Measurements from ENCODE around the gene DDTL.
"Not testable (repeated sequence)": the region's sequence is repeated elsewhere in the genome, so short reads cannot be mapped to it uniquely, and the experiment has no call there.

Gene DDTL

GRCh38 chr22:23980567-23980966, 13.9 kb downstream of the DDTL start:
- H3K27ac Mint-ChIP-seq; DNase-seq; H3K4me1 Mint-ChIP-seq (ENCODE audit: low read depth); H3K36me3 Mint-ChIP-seq (ENCODE audit: low read depth); H3K9me3 Mint-ChIP-seq; H3K27me3 Mint-ChIP-seq; H3K4me3 Mint-ChIP-seq: not testable (repeated sequence)

DNA sequence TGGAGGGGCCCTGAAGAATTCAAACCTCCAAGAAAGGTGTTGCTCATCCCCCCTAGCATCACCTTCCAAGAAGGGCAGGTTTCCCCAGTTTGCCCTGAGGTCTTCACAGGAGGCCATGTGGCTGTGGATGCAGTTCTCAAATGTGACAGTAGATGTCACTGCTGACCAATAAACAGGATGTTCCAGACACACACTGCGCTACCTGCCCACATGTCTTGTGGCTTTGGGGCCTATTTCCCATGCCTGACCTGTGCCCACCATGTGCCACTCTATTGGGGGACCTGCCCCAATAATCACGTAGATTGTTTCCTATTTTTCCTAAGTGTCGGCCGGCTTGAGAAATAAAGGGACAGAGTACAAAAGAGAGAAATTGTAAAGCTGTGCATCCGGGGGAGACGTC, 17.7 kb downstream of the DDTL start:
- DNase-seq = peak; percentile 47
- H3K4me3 Mint-ChIP-seq = no peak overlapping the region

GRCh38 chr22:23986089-23986488, 19.4 kb downstream of the DDTL start:
- not testable (repeated sequence) for H3K27ac Mint-ChIP-seq; H3K4me1 Mint-ChIP-seq (ENCODE audit: low read depth); H3K36me3 Mint-ChIP-seq (ENCODE audit: low read depth); H3K9me3 Mint-ChIP-seq; H3K27me3 Mint-ChIP-seq; DNase-seq; H3K4me3 Mint-ChIP-seq

More for the DNA sequence above, 17.7 kb downstream of the DDTL start:
- H3K36me3 Mint-ChIP-seq (ENCODE audit: low read depth) = no peaks in the 10 kb centered on the region
- H3K27ac Mint-ChIP-seq = no peak overlapping the region
- no peaks in the 10 kb centered on the region for H3K27me3 Mint-ChIP-seq
- H3K9me3 Mint-ChIP-seq = no peaks in the 10 kb centered on the region
- H3K4me1 Mint-ChIP-seq (ENCODE audit: low read depth) = peaks cover 4% of the 10 kb centered on the region

DNA sequence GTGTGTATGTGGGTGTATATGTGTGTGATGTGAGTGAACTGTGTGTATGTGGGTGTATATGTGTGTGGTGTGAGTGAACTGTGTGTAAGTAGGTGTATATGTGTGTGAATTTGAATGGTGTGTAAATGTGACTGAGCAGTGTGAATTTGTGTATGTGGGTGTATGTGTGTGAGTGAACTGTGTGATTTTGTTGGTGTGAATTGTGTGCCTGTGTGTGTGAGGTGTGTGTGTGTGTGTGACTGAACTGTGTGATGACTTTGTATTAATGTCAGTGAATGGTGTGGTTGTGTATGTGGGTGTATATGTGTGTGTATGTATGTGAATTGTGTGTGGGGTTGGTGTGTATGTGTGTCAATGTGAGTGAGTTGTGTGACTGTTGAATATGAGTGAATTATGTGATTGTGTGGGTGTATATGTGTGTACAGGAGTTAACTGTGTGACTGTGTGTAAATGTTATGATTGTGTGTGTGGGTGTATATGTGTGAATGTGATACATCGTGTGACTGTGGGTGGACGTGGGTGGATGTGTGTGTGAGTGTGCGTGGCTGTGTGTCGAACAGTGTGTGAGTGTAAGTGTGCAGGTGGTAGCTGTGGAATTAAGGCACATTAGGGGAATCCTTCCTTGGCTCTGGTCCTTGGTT, 20.0 kb downstream of the DDTL start:
- H3K4me3 Mint-ChIP-seq; H3K27ac Mint-ChIP-seq; H3K9me3 Mint-ChIP-seq; DNase-seq; H3K36me3 Mint-ChIP-seq (ENCODE audit: low read depth); H3K27me3 Mint-ChIP-seq; H3K4me1 Mint-ChIP-seq (ENCODE audit: low read depth): not testable (repeated sequence)

DNA sequence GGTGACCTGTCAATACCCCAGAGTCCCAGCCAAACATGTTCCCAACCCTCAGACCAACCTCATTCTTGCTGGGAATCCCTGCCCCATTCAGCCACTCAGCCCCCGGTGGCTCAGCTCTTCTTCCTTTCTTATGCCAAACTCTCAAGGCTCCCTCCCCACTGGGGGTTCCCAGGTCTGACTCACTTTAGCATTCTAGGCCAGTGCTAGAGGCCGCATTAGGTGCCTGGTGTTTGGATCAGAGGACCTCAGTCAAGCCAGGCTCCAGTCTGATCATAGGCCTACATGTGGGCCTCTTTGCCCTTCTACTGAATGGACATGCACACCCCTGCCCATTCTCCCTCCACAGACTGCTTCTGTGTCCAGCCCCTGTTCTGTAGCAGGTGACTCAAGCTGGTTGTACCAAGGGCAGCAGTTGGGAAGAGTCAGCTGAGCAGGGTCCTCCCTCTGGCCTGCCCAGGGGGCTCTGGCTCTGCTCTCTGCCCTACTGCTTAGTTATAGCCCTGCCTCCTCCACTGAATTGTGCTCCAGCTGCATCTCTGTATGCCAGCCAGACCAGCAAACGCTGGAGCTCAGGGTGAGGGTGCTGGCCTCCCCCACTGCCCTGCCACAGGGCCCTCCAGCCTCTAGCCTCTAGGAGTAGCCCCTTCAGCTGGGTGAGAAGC, 23.0 kb downstream of the DDTL start:
- H3K36me3 Mint-ChIP-seq (ENCODE audit: low read depth); H3K27ac Mint-ChIP-seq; H3K9me3 Mint-ChIP-seq; DNase-seq; H3K4me3 Mint-ChIP-seq; H3K4me1 Mint-ChIP-seq (ENCODE audit: low read depth); H3K27me3 Mint-ChIP-seq: not testable (repeated sequence)

DNA sequence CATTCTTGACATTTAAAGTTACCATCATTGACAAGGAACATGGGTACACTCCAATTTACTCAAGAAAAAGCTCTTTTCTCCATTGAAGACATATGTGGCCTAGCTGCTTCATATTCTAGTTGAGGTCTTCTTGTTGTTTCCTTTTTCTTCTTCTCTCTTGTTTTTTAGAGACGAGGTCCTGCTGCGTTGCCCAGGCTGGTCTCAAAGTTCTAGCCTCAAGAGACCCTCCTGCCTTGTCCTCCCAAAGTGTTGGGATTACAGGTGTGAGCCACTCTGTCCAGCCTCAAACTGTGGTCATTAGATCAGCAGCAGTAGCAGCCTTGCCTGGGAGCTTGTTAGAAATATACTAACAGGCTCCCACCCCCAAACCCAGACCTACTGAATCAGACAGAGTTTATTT, 26.4 kb downstream of the DDTL start:
- not testable (repeated sequence) for H3K4me1 Mint-ChIP-seq (ENCODE audit: low read depth); H3K36me3 Mint-ChIP-seq (ENCODE audit: low read depth); H3K9me3 Mint-ChIP-seq; DNase-seq; H3K27ac Mint-ChIP-seq; H3K27me3 Mint-ChIP-seq; H3K4me3 Mint-ChIP-seq

DNA sequence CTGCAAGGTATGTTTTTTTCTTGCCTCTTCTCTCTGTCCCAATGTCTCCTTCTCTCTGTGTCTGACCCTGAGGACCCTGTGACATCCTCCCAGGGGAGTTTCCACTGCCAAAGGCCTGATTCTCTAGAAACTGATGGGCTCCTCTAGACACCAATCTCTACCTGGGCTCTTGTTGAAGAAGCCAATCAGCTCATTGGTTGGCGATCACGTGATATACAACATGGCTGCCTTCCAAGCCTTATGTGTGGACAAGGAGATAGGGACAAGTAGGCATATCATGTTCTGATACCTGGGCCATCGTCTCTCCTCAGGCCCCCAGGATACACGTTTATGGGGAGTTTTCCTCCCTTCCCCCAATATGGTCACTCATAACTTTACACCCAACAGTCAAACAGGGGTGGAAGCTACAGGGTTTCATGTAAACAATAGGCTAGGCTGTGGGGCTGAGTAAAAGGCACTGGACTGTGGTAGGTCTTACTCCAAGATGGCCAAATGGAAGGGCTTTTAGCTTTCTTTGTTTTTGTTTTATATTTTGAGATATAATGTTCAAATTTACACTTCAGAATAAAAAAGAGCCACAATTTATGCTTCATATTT, 27.0 kb downstream of the DDTL start:
- DNase-seq; H3K4me1 Mint-ChIP-seq (ENCODE audit: low read depth); H3K27me3 Mint-ChIP-seq; H3K4me3 Mint-ChIP-seq; H3K36me3 Mint-ChIP-seq (ENCODE audit: low read depth); H3K9me3 Mint-ChIP-seq; H3K27ac Mint-ChIP-seq: not testable (repeated sequence)

- no peaks in the 10 kb centered on the region for H3K9me3 Mint-ChIP-seq
- no peaks in the 10 kb centered on the region for H3K4me1 Mint-ChIP-seq (ENCODE audit: low read depth)
- H3K27ac Mint-ChIP-seq = no peak overlapping the region
- DNase-seq = no peak
- H3K27me3 Mint-ChIP-seq = no peaks in the 10 kb centered on the region
- H3K4me3 Mint-ChIP-seq = no peak overlapping the region
- H3K36me3 Mint-ChIP-seq (ENCODE audit: low read depth) = no peaks in the 10 kb centered on the region
These were observed 30.4 kb downstream of the DDTL start for GRCh38 chr22:23997092-23997491.

GRCh38 chr22:23999779-24000178, 33.1 kb downstream of the DDTL start:
- not testable (repeated sequence) for H3K9me3 Mint-ChIP-seq; H3K36me3 Mint-ChIP-seq (ENCODE audit: low read depth); DNase-seq; H3K27ac Mint-ChIP-seq; H3K4me3 Mint-ChIP-seq; H3K27me3 Mint-ChIP-seq; H3K4me1 Mint-ChIP-seq (ENCODE audit: low read depth)

GRCh38 chr22:24001314-24001713, 34.6 kb downstream of the DDTL start:
- H3K27ac Mint-ChIP-seq = no peak overlapping the region
- no peaks in the 10 kb centered on the region for H3K4me1 Mint-ChIP-seq (ENCODE audit: low read depth)
- H3K4me3 Mint-ChIP-seq = no peak overlapping the region
- DNase-seq = no peak
- H3K27me3 Mint-ChIP-seq = no peaks in the 10 kb centered on the region
- no peaks in the 10 kb centered on the region for H3K36me3 Mint-ChIP-seq (ENCODE audit: low read depth)
- H3K9me3 Mint-ChIP-seq = no peaks in the 10 kb centered on the region

GRCh38 chr22:24002272-24002671, 35.6 kb downstream of the DDTL start:
- H3K36me3 Mint-ChIP-seq (ENCODE audit: low read depth) = no peaks in the 10 kb centered on the region
- H3K9me3 Mint-ChIP-seq = no peaks in the 10 kb centered on the region
- H3K4me3 Mint-ChIP-seq = no peak overlapping the region
- H3K27me3 Mint-ChIP-seq = no peaks in the 10 kb centered on the region
- DNase-seq = no peak
- H3K4me1 Mint-ChIP-seq (ENCODE audit: low read depth) = no peaks in the 10 kb centered on the region
- H3K27ac Mint-ChIP-seq = no peak overlapping the region

DNA sequence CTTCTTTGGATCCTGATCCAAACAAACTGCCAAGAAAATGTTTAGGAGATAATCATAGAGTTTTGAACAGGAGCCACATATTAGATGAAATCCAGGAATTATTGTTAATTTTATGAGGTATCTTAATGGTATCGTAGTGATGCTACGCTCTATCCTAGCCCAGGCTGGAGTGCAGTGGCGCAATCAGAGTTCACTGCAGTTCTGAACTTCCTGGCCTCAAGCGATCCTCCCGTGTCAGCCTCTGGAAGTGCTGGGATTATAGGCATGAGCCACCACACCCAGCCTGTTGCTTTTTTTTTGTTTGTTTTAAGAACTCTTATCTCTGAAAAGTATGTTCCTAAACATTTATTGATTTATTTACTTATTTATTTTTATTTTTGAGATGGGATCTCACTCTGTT, 36.2 kb downstream of the DDTL start:
- Mint-ChIP-seq H3K9me3 (no peaks in the 10 kb centered on the region), H3K27ac (no peak overlapping the region), H3K27me3 (no peaks in the 10 kb centered on the region), H3K4me1 (ENCODE audit: low read depth) (no peaks in the 10 kb centered on the region), H3K36me3 (ENCODE audit: low read depth) (no peaks in the 10 kb centered on the region), H3K4me3 (no peak overlapping the region)
- no peak for DNase-seq

- DNase-seq = no peak
- Mint-ChIP-seq H3K9me3 (no peaks in the 10 kb centered on the region), H3K4me1 (ENCODE audit: low read depth) (no peaks in the 10 kb centered on the region), H3K27ac (no peak overlapping the region), H3K27me3 (no peaks in the 10 kb centered on the region), H3K36me3 (ENCODE audit: low read depth) (no peaks in the 10 kb centered on the region), H3K4me3 (no peak overlapping the region)
These were observed 37.2 kb downstream of the DDTL start for GRCh38 chr22:24003887-24004286.

DNA sequence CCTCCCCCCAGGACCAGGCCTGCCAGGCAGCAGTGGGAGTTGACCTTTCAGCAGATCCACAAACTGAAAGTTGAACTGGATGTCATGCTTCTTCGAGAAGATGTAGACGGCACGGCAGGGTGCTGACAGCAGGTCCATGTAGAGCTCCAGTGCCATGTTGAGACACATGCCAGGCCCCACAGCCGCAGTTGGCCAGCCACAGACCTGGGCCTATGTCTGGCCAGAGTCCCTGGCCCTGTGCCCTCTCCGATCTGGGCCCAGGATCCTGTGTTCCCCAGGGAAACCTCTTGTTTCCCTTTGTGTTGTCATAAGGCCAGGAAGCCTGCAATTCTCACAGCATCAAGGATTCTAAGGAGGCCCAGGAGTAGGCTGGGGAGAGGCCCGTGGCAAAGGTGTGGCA, 38.5 kb downstream of the DDTL start, which contains the start of gene GSTT4:
Gene GSTT4, minus strand, starts transcription at position 253 of the 400 bp plus-strand sequence. Its CDS starts 97 bp downstream, at position 156.
- H3K27ac Mint-ChIP-seq = no peak within 1 kb of the TSS
- no peaks in the 10 kb centered on the region for H3K9me3 Mint-ChIP-seq
- no peak for DNase-seq
- H3K36me3 Mint-ChIP-seq (ENCODE audit: low read depth) = no peaks in the 10 kb centered on the region
- peaks cover 2% of the 10 kb centered on the region for H3K4me1 Mint-ChIP-seq (ENCODE audit: low read depth)
- no peak within 1 kb of the TSS for H3K4me3 Mint-ChIP-seq
- no peaks in the 10 kb centered on the region for H3K27me3 Mint-ChIP-seq

- Mint-ChIP-seq H3K27ac (no peak overlapping the region), H3K9me3 (no peaks in the 10 kb centered on the region), H3K27me3 (no peaks in the 10 kb centered on the region), H3K4me3 (no peak overlapping the region), H3K36me3 (ENCODE audit: low read depth) (peaks cover 3% of the 10 kb centered on the region), H3K4me1 (ENCODE audit: low read depth) (peaks cover 7% of the 10 kb centered on the region)
- no peak for DNase-seq
These were observed 39.7 kb downstream of the DDTL start for GRCh38 chr22:24006207-24006913.
